ENCODE measurements around the gene FMO1.
A peak's percentile ranks its signal among the peaks of the same experiment; 100 is the strongest.
"Not testable (repeated sequence)": the region's sequence is repeated elsewhere in the genome, so short reads cannot be mapped to it uniquely, and the experiment has no call there.

Gene FMO1

GRCh38 chr1:171233183-171233582 lies 15.1 kb upstream of the FMO1 start:
- no peak for DNase-seq (ENCODE audit: low read depth in 2 of 2)

- not testable (repeated sequence) for DNase-seq (ENCODE audit: low read depth in 2 of 2)
These were observed 12.1 kb upstream of the FMO1 start for GRCh38 chr1:171236231-171236630.

- no peak for DNase-seq (ENCODE audit: low read depth in 2 of 2)
These were observed 4.4 kb upstream of the FMO1 start for GRCh38 chr1:171243878-171244277.

- DNase-seq (ENCODE audit: low read depth in 2 of 2) = no peak
These were observed 2.7 kb upstream of the FMO1 start for GRCh38 chr1:171245458-171246064.

- DNase-seq (ENCODE audit: low read depth in 2 of 2) = no peak
These were observed 793 bp upstream of the FMO1 start for GRCh38 chr1:171247501-171247900.

GRCh38 chr1:171248841-171249240 lies 547 bp downstream of the FMO1 start:
- DNase-seq (ENCODE audit: low read depth in 2 of 2) = no peak

- no peak for DNase-seq (ENCODE audit: low read depth in 2 of 2)
These were observed 2.0 kb downstream of the FMO1 start for GRCh38 chr1:171250263-171250662.

- no peak for DNase-seq (ENCODE audit: low read depth in 2 of 2)
These were observed 3.0 kb downstream of the FMO1 start for GRCh38 chr1:171251042-171251951.

GRCh38 chr1:171251952-171252300 lies 3.6 kb downstream of the FMO1 start:
- DNase-seq (ENCODE audit: low read depth in 2 of 2) = no peak

GRCh38 chr1:171252482-171252881 lies 4.2 kb downstream of the FMO1 start:
- DNase-seq (ENCODE audit: low read depth in 2 of 2) = no peak

GRCh38 chr1:171254859-171255258 lies 6.6 kb downstream of the FMO1 start:
- peak in 1 of 2 experiments; percentile 42 for DNase-seq (ENCODE audit: low read depth in 2 of 2)

GRCh38 chr1:171256940-171257606 lies 8.8 kb downstream of the FMO1 start:
- peak; percentile 62 to 63 for DNase-seq (ENCODE audit: low read depth in 2 of 2)

GRCh38 chr1:171257607-171258076 lies 9.3 kb downstream of the FMO1 start:
- no peak for DNase-seq (ENCODE audit: low read depth in 2 of 2)

- no peak for DNase-seq (ENCODE audit: low read depth in 2 of 2)
These were observed 10.1 kb downstream of the FMO1 start for GRCh38 chr1:171258429-171258828.

GRCh38 chr1:171258943-171259342 lies 10.6 kb downstream of the FMO1 start:
- DNase-seq (ENCODE audit: low read depth in 2 of 2) = no peak

GRCh38 chr1:171261336-171261735 lies 13.0 kb downstream of the FMO1 start:
- DNase-seq (ENCODE audit: low read depth in 2 of 2) = no peak

GRCh38 chr1:171263901-171264300 lies 15.6 kb downstream of the FMO1 start:
- DNase-seq (ENCODE audit: low read depth in 2 of 2) = peak in 1 of 2 experiments; percentile 35

GRCh38 chr1:171265686-171266085 lies 17.4 kb downstream of the FMO1 start:
- DNase-seq (ENCODE audit: low read depth in 2 of 2) = no peak

- no peak for DNase-seq (ENCODE audit: low read depth in 2 of 2)
These were observed 18.6 kb downstream of the FMO1 start for GRCh38 chr1:171266930-171267329.

- DNase-seq (ENCODE audit: low read depth in 2 of 2) = peak; percentile 74 to 75
These were observed 19.1 kb downstream of the FMO1 start for GRCh38 chr1:171267391-171267790.

GRCh38 chr1:171270806-171271205 lies 22.5 kb downstream of the FMO1 start:
- DNase-seq (ENCODE audit: low read depth in 2 of 2) = no peak

- DNase-seq (ENCODE audit: low read depth in 2 of 2) = no peak
These were observed 29.2 kb downstream of the FMO1 start for GRCh38 chr1:171277534-171277933.

GRCh38 chr1:171279234-171279633 lies 30.9 kb downstream of the FMO1 start:
- DNase-seq (ENCODE audit: low read depth in 2 of 2) = no peak

Data from fibroblast of skin of left quadriceps (primary cell).